ELF-1 (cell line): Measurements from ENCODE around the gene TACC2.

Source experiments
- DNase-seq: peaks from one replicate; pipeline ENCODE4 v3.0.0-alpha.2; 2016; ENCODE audit warnings: low read depth, low spot score

TACC2 gene

DNA sequence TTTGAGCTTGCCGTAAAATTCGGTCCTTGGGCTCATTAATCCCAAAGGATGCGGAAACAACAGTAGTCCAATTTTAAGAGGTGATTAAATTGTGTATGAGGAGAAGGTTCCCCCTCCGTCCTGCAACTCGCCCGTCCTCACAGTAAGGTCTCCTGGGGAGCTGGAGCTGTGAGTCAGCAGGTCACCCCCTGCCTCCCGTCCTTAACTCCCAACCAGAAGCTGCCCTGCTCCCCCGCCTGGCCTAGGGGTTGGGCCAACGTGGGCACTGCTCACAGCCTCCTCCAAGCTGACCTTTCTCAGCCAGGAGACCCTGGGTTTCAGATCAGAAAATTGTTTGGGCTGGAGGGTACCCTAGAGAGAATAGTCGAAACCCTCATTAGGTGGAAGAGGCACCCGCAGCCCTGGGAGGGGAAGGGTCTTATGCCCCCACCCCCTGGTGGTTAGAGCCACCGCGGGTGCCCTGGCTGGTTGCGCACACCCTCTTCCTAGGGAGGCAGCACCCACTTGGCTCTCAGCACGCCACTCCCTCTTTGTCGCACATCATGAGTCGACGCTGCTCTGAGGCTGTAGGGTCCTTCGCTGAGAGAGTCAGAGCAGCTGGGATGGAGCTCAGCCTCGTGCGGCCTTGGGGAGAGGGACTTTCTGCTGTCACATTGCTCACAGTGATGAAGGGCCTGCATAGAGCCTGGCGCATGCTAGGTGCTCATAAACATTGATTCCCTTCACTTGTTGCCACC is 131.2 kb downstream of the TACC2 start:
- DNase-seq = no peak

DNA sequence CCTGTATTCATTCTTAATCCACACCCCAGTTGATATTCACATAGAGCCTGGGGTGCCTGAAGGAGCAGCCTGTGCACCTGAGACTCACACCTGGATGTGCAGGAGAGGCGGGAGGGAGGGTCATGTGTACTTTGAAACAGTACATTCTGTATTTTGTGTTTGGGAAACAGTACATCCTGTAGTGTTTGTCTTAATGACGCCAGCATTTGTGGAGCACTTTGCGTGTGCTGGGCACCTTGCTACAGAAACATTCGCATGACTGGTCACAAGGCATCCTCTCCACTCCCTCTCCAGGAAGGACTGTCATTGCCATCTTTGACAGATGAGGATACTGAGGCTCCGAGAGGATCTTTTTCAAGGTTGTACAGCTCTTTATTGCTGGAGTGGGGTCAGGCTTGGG is 132.1 kb downstream of the TACC2 start:
- DNase-seq = no peak

DNA sequence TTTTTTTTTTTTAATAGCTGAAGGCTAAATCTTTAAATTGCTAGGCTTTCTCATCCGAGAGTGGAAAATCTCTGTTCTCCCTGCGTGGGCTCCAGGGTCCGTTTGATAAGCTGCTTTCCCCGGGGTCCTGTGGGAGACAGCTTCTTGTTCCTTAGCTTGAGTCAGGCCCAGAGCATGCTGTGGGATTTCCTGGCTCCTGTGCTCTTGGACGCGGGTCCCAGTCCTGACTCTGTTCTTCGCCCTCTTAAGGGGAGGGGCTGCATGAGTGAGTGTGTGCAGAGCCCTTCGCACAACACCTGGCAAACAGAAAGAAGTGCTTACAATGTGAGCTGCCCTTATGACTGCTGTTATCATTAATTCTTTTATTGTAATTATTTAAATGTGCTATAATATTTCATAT is 133.5 kb downstream of the TACC2 start:
- no peak for DNase-seq

DNA sequence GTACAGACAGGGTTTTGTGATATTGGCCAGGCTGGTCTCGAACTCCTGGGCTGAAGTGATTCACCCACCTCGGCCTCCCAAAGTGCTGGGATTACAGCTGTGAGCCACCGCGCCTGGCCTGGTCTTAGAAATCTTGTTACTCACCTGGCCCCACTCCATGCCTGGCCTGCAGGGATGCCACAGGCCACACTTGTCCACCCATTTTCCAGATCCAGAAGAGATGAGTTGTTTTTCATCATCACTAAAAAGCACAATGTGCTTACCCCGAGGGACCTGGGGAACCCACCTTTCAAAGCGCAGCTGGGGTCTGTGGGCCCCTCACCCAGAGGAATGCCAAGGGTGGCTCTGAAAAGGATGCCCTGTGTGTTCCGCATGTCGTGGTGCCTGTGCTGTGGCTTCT is 134.2 kb downstream of the TACC2 start:
- DNase-seq = no peak

- no peak for DNase-seq
Measured at GRCh38 chr10:122124342-122124741, 135.4 kb downstream of the TACC2 start.

- no peak for DNase-seq
Measured at GRCh38 chr10:122124808-122125207, 135.8 kb downstream of the TACC2 start.

DNA sequence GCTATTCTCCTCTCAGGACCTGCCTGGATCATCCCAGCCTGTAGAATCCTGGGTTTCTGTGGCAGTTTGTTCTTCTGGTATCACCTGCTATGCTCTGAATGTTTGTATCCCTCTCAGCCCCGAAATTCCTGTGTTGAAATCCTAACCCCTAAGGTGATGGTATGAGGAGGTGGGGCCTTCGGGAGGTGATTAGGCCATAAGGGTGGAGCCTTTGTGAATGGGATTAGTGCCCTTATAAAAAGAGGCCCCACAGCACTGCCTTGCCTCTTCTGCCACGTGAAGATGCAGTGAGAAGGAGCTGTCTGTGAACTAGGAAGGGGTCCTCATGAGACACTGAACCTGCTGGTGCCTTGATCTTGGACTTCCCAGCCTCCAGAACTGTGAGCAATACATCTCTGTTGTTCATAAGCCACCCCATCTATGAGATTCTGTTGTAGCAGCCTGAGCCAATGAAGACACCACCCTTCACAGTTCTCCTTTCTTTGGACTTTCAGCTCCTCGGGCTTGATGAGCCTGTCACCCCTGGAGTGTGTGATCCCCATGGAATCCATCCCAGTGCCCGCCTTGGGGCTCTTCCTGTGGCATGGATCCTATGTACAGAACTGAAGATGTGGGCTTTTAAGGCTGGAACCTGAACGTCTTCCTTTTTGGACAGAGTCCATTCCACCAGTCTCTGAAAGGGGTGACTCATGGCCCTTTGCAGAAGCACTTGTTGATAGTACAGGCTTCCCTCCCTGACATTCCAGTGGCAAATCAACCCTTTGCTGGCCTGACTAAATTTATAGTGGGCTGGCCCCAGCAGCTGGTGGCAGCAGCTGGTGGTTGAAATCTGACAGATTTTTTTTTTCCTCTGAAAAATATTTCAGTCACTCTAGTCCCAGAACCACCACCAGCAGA is 138.0 kb downstream of the TACC2 start:
- DNase-seq = peak; percentile 57

- DNase-seq = peak; percentile 31
Measured at GRCh38 chr10:122127943-122128342, 139.0 kb downstream of the TACC2 start.

DNA sequence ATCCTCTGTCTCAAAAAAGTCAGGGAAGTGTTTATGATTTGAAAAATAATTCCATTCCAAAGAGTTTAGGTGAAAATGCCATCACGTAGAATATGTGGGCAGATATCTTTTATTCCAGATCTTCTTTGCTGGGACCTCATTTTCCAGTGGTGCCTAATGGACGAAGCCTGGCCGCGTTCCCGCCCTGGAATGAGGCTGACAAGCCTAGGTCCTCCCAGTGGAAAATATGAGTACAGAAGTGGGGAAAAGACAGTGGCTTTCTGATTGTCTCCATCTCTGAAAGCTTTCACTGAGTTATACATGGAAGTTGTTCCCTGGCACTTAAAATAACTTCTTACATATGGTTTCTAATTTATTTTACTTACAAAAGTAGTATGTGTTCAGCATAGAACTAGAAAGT is 139.4 kb downstream of the TACC2 start:
- DNase-seq = no peak

DNA sequence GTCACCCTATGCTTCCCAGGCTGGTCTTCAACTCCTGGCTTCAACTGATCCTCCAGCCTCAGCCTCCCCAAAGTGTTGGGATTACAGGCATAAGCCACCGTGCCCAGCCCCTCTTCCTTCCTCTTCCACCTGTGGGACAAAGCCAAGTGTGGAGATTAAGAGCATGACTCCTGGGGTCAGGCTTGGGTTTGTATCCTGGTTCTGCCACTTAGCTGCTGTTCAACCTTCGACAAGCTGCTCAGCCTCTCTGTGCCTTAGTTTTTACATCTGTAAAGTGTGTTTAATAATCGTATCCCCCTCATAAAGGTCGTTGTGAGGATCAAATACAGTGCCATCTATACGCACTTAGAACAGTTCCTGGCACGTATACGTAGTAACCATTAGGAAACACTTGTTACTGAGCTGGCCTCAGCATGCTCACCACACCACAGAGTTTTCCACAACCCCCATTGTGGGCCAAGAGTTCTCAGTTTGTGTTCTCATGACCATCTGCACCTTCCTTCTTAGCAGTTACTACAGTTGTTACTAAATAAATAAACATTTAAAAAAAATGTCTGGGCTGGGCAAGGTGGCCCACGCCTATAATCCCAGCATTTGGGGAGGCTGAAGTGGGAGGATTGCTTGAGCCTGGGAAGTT is 141.6 kb downstream of the TACC2 start:
- DNase-seq = no peak

DNA sequence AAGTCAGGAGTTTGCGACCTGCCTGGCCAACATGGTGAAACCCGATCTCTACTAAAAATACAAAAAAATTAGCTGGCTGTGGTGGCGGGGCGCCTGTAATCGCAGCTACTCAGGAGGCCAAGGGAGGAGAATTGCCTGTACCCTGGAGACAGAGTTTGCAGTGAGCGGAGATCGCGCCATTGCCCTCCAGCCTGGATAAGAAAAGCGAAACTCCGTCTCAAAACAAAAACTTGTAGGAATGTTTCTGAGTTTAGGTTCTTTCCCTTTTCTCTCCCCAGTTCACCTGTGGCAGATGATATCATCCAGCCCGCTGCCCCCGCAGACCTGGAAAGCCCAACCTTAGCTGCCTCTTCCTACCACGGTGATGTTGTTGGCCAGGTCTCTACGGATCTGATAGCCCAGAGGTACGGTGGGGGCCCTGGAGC is 143.4 kb downstream of the TACC2 start:
- DNase-seq = peak; percentile 88

GRCh38 chr10:122132882-122133565 is 144.1 kb downstream of the TACC2 start:
- no peak for DNase-seq

- DNase-seq = no peak
Measured at GRCh38 chr10:122135251-122136025, 146.5 kb downstream of the TACC2 start.

GRCh38 chr10:122138831-122139625 is 150.1 kb downstream of the TACC2 start:
- DNase-seq = peak; percentile 33

- peak; percentile 47 for DNase-seq
Measured at GRCh38 chr10:122139627-122140170, 150.7 kb downstream of the TACC2 start.

GRCh38 chr10:122140461-122140902 is 151.5 kb downstream of the TACC2 start:
- DNase-seq = peak; percentile 50

- DNase-seq = peak; percentile 40
Measured at GRCh38 chr10:122140941-122141623, 152.1 kb downstream of the TACC2 start.

DNA sequence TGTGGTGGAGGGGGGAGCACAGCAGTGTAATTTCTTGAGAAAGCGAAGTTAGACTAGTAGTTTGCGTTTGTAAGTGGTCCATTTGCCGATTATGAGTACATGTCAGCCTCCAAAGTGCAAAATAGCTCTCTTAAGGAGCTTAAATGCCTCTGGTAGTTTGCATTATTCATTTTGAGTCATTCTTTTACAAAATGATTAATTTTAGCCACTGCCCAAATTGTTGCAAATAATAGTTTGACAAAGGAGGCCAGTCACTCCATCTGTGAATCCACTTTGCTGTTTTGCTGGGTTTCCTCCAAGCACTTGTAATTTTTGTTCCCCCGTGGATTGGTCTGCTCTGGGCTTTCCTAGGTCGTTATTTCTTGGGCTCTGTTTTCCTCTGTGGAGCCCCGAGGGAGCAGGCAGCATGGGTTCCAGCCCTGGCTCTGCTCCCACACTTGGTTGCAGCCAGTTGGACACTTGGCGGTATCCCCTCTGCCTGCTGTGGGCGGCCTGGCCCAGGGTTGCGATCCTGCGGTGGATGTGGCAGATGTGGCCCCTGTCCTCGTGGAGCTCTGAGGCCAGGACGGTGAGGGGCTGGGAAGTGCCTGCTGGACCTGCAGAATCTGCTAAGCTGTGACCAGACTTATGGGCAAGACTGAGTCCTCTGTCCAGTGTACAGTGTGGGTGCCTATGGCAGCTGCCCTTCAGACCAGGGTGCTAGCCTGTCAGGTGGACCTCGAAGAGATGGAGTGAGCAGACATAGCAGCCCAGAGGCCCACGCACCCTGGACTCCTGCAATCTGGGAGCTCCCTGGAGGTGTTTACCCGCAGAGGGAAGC is 153.1 kb downstream of the TACC2 start:
- no peak for DNase-seq
